AG04450 (cell line): Measurements from ENCODE around the gene MEIOSIN. TPM values are rescaled to one million over a fixed set of nuclear protein-coding genes. Genes with fewer than 3 reads are reported as not detected.
A peak's percentile ranks its signal among the peaks of the same experiment; 100 is the strongest.

Experiments used
- CTCF ChIA-PET: fragments of 300-600, 350-600 bp; formaldehyde crosslinking; extraction: SDS; loops from one replicate; lab custom pipeline; 2022; ENCODE audit warnings: antibody characterized with exemption, inconsistent platforms; lab: Charles Lee
- POLR2A ChIA-PET: fragments of 350-600 bp; formaldehyde crosslinking; extraction: SDS; loops from one replicate; lab custom pipeline; 2021; ENCODE audit warnings: antibody characterized with exemption, inconsistent platforms; lab: Yijun Ruan, JAX
- DNase-seq: peaks from one replicate; pipeline ENCODE4 v3.0.0-alpha.2; 2011; ENCODE audit warnings: low read depth, low spot score
- H3K27ac ChIP-seq: one replicate; pipeline ENCODE4 v1.5.1; 2012; ENCODE audit warnings: low read depth, low read length, control low read depth
- H3K27me3 ChIP-seq: one replicate; pipeline ENCODE4 v1.6.0; 2012; ENCODE audit warnings: low read length; ENCODE audit not compliant: control insufficient read depth, insufficient read depth
- H3K4me3 ChIP-seq: 2 replicates; pipeline ENCODE4 v1.5.1; 2011; ENCODE audit warnings: mild to moderate bottlenecking, low read depth, low read length, control low read depth
- H3K9me3 ChIP-seq: 2 replicates; pipeline ENCODE4 v1.5.1; 2012; ENCODE audit warnings: low read length; ENCODE audit not compliant: control insufficient read depth, insufficient read depth
- polyA plus RNA-seq: library from polyadenylated mRNA; depleted of rRNA; stranded (reverse); fragments of >200 nt; gene quantifications from 2 replicates; pipeline ENCODE4 v1.2.3, GENCODE V29; 2011
- TF ChIP-seq, protein P1 (sequence below): IDR thresholded peaks from 2 replicates; pipeline ENCODE4 v1.5.1; 2011; ENCODE audit warnings: low read depth, low read length, control low read depth, inconsistent platforms

MEIOSIN gene
- polyA plus RNA-seq, 1 experiment = not detected

DNA sequence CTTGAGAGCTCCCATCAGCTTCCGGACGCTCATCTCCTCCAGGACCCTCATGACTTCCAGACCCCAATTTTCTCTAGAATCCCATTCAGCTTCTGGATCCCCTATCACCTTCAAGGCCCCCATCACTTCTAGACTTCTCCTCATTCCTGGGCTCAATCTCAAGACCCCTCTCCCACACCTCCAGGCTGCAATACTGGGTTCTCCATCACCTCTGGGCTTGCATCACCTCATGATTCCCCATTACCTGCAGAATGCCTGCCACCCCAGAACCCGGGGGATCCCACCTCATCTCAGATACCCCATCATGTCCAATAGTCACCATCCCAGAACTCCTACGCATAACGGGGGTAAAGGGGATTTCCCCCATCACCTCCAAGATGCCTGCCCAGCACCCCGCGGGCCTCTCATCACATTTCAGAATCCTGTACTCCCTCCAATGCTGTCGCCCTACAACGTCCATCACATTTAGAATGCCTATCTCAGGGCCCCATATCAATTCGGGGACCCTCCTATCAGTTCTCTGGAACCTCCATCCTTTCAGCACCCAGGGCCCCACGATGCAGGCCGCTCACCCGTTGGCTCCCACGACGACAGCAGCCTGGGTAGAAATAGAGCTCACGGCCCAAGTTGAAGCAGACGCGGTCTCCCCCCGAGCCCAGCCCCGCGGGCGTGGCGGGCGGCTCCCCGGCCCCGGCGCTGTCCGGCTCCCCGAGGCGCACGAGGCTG is 58.7 kb downstream of the MEIOSIN start:
- POLR2A ChIA-PET = interaction anchor here (0.6 to 1.3 kb wide), 5 partner anchors 9 to 1572 kb away, joined by 3 to 36 read pairs (median 4); partner anchors contain the start of genes DMPK and SIX5
- CTCF ChIA-PET = interaction anchor here (1.1 to 2.2 kb wide), 2 partner anchors 23 to 25 kb away, joined by 4 to 6 read pairs; partner anchors contain the start of gene SIX5
- no peak for DNase-seq
- Histone ChIP-seq H3K4me3 (peak overlapping the region; percentile 90), H3K27ac (no peak overlapping the region), H3K9me3 (no peaks in the 10 kb centered on the region), H3K27me3 (no peaks in the 10 kb centered on the region)
- TF ChIP-seq, protein P1, sequence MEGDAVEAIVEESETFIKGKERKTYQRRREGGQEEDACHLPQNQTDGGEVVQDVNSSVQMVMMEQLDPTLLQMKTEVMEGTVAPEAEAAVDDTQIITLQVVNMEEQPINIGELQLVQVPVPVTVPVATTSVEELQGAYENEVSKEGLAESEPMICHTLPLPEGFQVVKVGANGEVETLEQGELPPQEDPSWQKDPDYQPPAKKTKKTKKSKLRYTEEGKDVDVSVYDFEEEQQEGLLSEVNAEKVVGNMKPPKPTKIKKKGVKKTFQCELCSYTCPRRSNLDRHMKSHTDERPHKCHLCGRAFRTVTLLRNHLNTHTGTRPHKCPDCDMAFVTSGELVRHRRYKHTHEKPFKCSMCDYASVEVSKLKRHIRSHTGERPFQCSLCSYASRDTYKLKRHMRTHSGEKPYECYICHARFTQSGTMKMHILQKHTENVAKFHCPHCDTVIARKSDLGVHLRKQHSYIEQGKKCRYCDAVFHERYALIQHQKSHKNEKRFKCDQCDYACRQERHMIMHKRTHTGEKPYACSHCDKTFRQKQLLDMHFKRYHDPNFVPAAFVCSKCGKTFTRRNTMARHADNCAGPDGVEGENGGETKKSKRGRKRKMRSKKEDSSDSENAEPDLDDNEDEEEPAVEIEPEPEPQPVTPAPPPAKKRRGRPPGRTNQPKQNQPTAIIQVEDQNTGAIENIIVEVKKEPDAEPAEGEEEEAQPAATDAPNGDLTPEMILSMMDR = no peak

GRCh38 chr19:45792470-45793177 is 59.4 kb downstream of the MEIOSIN start, which contains the start of gene DMWD:
DMWD (minus strand) TSS chr19:45792845; CDS start chr19:45792756, 89 bp downstream.
- H3K4me3 ChIP-seq = peak within 1 kb of the TSS; percentile 90
- H3K9me3 ChIP-seq = no peaks in the 10 kb centered on the region
- no peaks in the 10 kb centered on the region for H3K27me3 ChIP-seq
- peak; percentile 98 for DNase-seq
- TF ChIP-seq, protein P1 = no peak
- H3K27ac ChIP-seq = no peak within 1 kb of the TSS
- ChIA-PET CTCF (interaction anchor here (0.7 to 2.2 kb wide), 3 partner anchors 23 to 340 kb away, joined by 4 to 8 read pairs (median 6); partner anchors contain the start of gene SIX5), POLR2A (interaction anchor here (0.6 to 1.3 kb wide), 7 partner anchors 10 to 1571 kb away, joined by 3 to 36 read pairs (median 4); partner anchors contain the start of genes DMPK and SIX5)

DNA sequence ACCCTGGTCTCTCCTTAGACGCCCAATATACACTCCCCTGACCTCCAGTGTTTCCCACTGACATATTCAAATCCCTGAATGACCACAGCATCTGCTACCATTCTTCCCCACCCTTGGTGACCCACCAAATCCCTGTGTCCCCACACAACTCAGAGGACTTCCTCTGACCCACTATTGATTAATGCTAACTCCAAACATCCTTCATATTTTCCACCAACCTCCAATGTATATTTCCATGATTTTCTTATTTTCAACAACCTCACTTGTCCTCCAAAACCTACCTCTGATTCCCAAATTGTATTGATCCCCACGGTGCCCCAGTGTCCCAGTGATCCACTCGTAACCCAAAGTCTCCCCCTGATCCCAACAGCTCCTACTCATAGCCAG is 59.9 kb downstream of the MEIOSIN start:
- POLR2A ChIA-PET = interaction anchor here (0.6 to 1.3 kb wide), 6 partner anchors 11 to 76 kb away, joined by 3 to 36 read pairs (median 5); partner anchors contain the start of genes DMPK and SIX5
- H3K27ac ChIP-seq = no peak overlapping the region
- DNase-seq = no peak
- TF ChIP-seq, protein P1 = no peak
- 0 out of 2 replicates have a peak overlapping the region, but pooled peaks have one; percentile 0 for H3K4me3 ChIP-seq
- no peaks in the 10 kb centered on the region for H3K9me3 ChIP-seq
- CTCF ChIA-PET = interaction anchor here (0.7 to 2.2 kb wide), 3 partner anchors 24 to 341 kb away, joined by 4 to 8 read pairs (median 6); partner anchors contain the start of gene SIX5
- no peaks in the 10 kb centered on the region for H3K27me3 ChIP-seq

- CTCF ChIA-PET = interaction anchor here (1.5 kb wide), 1 partner anchor 23 kb away, joined by 8 read pairs; no protein-coding TSS in a partner anchor
- no peaks in the 10 kb centered on the region for H3K9me3 ChIP-seq
- H3K27ac ChIP-seq = no peak overlapping the region
- no peak overlapping the region for H3K4me3 ChIP-seq
- TF ChIP-seq, protein P1 = no peak
- H3K27me3 ChIP-seq = no peaks in the 10 kb centered on the region
- POLR2A ChIA-PET = interaction anchor here (1.2 kb wide), 1 partner anchor 31 kb away, joined by 6 read pairs; no protein-coding TSS in a partner anchor
- DNase-seq = no peak
Observed at GRCh38 chr19:45793876-45794275, 60.6 kb downstream of the MEIOSIN start.
